GM23338 (cell line): ENCODE results near the gene RPE. TPM values are rescaled to one million over a fixed set of nuclear protein-coding genes. Genes with fewer than 3 reads are reported as not detected.

Experiments used
- ATAC-seq: fragments of 200-7000 bp; cut with Tn5 transposase; 3 replicates; pipeline ENCODE4 v1.9.1; 2020
- DNase-seq: peaks from one replicate; pipeline ENCODE4 v3.0.0-alpha.2; 2015; ENCODE audit warnings: low spot score
- H2AFZ ChIP-seq: fragments of 200-600 bp; sonication (generic); 2 replicates; pipeline ENCODE4 v1.8.0; 2016; ENCODE audit warnings: antibody characterized with exemption, mild to moderate bottlenecking, moderate library complexity
- H3F3A ChIP-seq: fragments of 200-600 bp; sonication (generic); replicated peaks from 2 replicates; pipeline ENCODE4 v1.8.0; 2017; ENCODE audit warnings: antibody characterized with exemption, mixed run types, low read depth
- H3K27ac ChIP-seq: fragments of 200-600 bp; sonication (generic); 2 replicates; pipeline ENCODE4 v1.6.1; 2016; ENCODE audit warnings: low read depth
- H3K27me3 ChIP-seq: fragments of 200-600 bp; sonication (generic); 2 replicates; pipeline ENCODE4 v1.8.0; 2016; ENCODE audit warnings: mild to moderate bottlenecking, mixed run types, moderate library complexity; ENCODE audit not compliant: insufficient read depth
- H3K36me3 ChIP-seq: fragments of 200-600 bp; sonication (generic); 2 replicates; pipeline ENCODE4 v1.8.0; 2016; ENCODE audit warnings: mild to moderate bottlenecking; ENCODE audit not compliant: insufficient read depth
- H3K4me1 ChIP-seq: fragments of 200-600 bp; sonication (generic); 2 replicates; pipeline ENCODE4 v1.8.0; 2016; ENCODE audit warnings: mild to moderate bottlenecking, moderate library complexity; ENCODE audit not compliant: insufficient read depth
- H3K4me2 ChIP-seq: fragments of 200-600 bp; sonication (generic); 2 replicates; pipeline ENCODE4 v1.7.1; 2017; ENCODE audit warnings: mixed run types
- H3K4me3 ChIP-seq: fragments of 200-600 bp; sonication (generic); 2 replicates; pipeline ENCODE4 v1.6.1; 2016; ENCODE audit warnings: mixed run types
- H3K79me2 ChIP-seq: fragments of 200-600 bp; sonication (generic); replicated peaks from 2 replicates; pipeline ENCODE4 v1.8.0; 2017; ENCODE audit warnings: mild to moderate bottlenecking; ENCODE audit not compliant: insufficient read depth
- H3K9me2 ChIP-seq: fragments of 200-600 bp; sonication (generic); 2 replicates; pipeline ENCODE4 v1.8.0; 2017; ENCODE audit not compliant: insufficient read depth
- H4K20me1 ChIP-seq: fragments of 200-600 bp; sonication (generic); replicated peaks from 2 replicates; pipeline ENCODE4 v1.8.0; 2017; ENCODE audit warnings: mild to moderate bottlenecking; ENCODE audit not compliant: insufficient read depth
- H3K27ac Mint-ChIP-seq: 2 replicates; pipeline ENCODE4 v1.8.0; 2020; ENCODE audit warnings: inconsistent platforms, mild to moderate bottlenecking, moderate library complexity, mixed read lengths
- H3K27me3 Mint-ChIP-seq: 3 replicates; pipeline ENCODE4 v1.8.0; 2022; ENCODE audit warnings: low read depth, mild to moderate bottlenecking, moderate library complexity, mixed read lengths, inconsistent platforms; ENCODE audit not compliant: insufficient read depth, poor library complexity
- H3K36me3 Mint-ChIP-seq: 3 replicates; pipeline ENCODE4 v1.8.0; 2021; ENCODE audit warnings: low read depth, mild to moderate bottlenecking, inconsistent platforms, moderate library complexity, mixed read lengths
- H3K4me1 Mint-ChIP-seq: 3 replicates; pipeline ENCODE4 v1.8.0; 2020; ENCODE audit warnings: mild to moderate bottlenecking, inconsistent platforms, mixed read lengths
- H3K4me3 Mint-ChIP-seq: 3 replicates; pipeline ENCODE4 v1.8.0; 2021; ENCODE audit warnings: moderate library complexity, mild to moderate bottlenecking, inconsistent platforms, mixed read lengths
- H3K9me3 Mint-ChIP-seq: 3 replicates; pipeline ENCODE4 v1.8.0; 2020; ENCODE audit warnings: moderate library complexity, mild to moderate bottlenecking, inconsistent platforms, mixed read lengths
- CREB1 ChIP-seq: fragments of 250-450 bp; sonication (Bioruptor Pico); IDR thresholded peaks from 2 replicates; pipeline ENCODE4 v1.5.0; 2020; ENCODE audit warnings: low read depth, mild to moderate bottlenecking, moderate library complexity
- CTCF ChIP-seq, 2 experiments: fragments of 200-600 bp in 1 of 2; sonication (generic) in 1 of 2; conservative IDR thresholded peaks; 2 replicates each; pipeline versions ENCODE4 v1.5.1 to v1.6.1; 2016 to 2017; ENCODE audit warnings: antibody characterized with exemption in 2 of 2, low read depth in 2 of 2, mild to moderate bottlenecking in 2 of 2, moderate library complexity in 1 of 2
- EZH2phosphoT487 ChIP-seq: fragments of 200-600 bp; sonication (generic); IDR thresholded peaks from one replicate; pipeline ENCODE4 v1.8.1; 2018; ENCODE audit warnings: antibody characterized with exemption; ENCODE audit not compliant: unreplicated experiment
- JUNB ChIP-seq: IDR thresholded peaks from one replicate; pipeline ENCODE4 v1.6.1; 2016; ENCODE audit warnings: antibody characterized with exemption; ENCODE audit not compliant: unreplicated experiment
- NANOG ChIP-seq: IDR thresholded peaks from 2 replicates; pipeline ENCODE4 v1.6.1; 2016; ENCODE audit warnings: antibody characterized with exemption, borderline replicate concordance
- REST ChIP-seq: IDR thresholded peaks from one replicate; pipeline ENCODE4 v1.6.1; 2018; ENCODE audit warnings: antibody characterized with exemption; ENCODE audit not compliant: unreplicated experiment
- STAT1 ChIP-seq: IDR thresholded peaks from one replicate; pipeline ENCODE4 v1.6.1; 2016; ENCODE audit warnings: antibody characterized with exemption; ENCODE audit not compliant: unreplicated experiment
- ZNF462 ChIP-seq: fragments of 250-450 bp; sonication (Bioruptor Pico); IDR thresholded peaks from 2 replicates; pipeline ENCODE4 v1.5.0; 2020; ENCODE audit warnings: mild to moderate bottlenecking, moderate library complexity
- polyA plus RNA-seq: library from polyadenylated mRNA; unstranded; fragments of >200 nt; fragmentation: Nextera tagmentation; extraction: Ambion mirVana; gene quantifications from 2 replicates; pipeline ENCODE4 v1.2.1, GENCODE V29; 2016
- total RNA-seq: library from RNA; depleted of rRNA; stranded (reverse); fragments of >200 nt; shearing (Covaris generic); gene quantifications from 2 replicates; pipeline ENCODE4 v1.2.3, GENCODE V29; 2014

RPE gene
- total and polyA plus RNA-seq, 2 experiments from 2014 or later: 43.1 to 79.1 TPM

GRCh38 chr2:210004881-210005280 lies 2.4 kb downstream of the RPE start (continued):
- TF ChIP-seq REST: no peak
- TF ChIP-seq EZH2phosphoT487: no peak
- TF ChIP-seq NANOG: no peak
- TF ChIP-seq CTCF (conservative IDR thresholded peaks at IDR 0.05; ENCODE audit: low read depth in 2 of 2): no peak

GRCh38 chr2:210007895-210008294 lies 5.5 kb downstream of the RPE start:
- H3F3A ChIP-seq: no peaks in the 10 kb centered on the region
- no peak overlapping the region for H3K4me2 ChIP-seq
- 0 out of 2 replicates have a peak, but pooled peaks cover 5% of the 10 kb centered on the region for H3K36me3 ChIP-seq
- H3K27ac ChIP-seq: no peak overlapping the region
- Mint-ChIP-seq H3K27me3 (no peaks in the 10 kb centered on the region), H3K4me3 (no peak overlapping the region), H3K36me3 (peaks cover 42% of the 10 kb centered on the region), H3K27ac (no peak overlapping the region; the same call in 1 of the 2 replicates), H3K4me1 (peaks cover 13% of the 10 kb centered on the region), H3K9me3 (no peaks in the 10 kb centered on the region)
- no peak overlapping the region for H2AFZ ChIP-seq
- H3K79me2 ChIP-seq: peaks cover 100% of the 10 kb centered on the region
- no peaks in the 10 kb centered on the region for H3K27me3 ChIP-seq
- TF ChIP-seq EZH2phosphoT487 (no peak), JUNB (no peak), CREB1 (CRISPR knock-in tag) (no peak), ZNF462 (no peak), STAT1 (no peak)
- no peaks in the 10 kb centered on the region for H3K9me2 ChIP-seq
- ATAC-seq: no peak
- no peak for DNase-seq
- H4K20me1 ChIP-seq: peaks cover 56% of the 10 kb centered on the region
- H3K4me3 ChIP-seq: no peak overlapping the region
- peaks cover 15% of the 10 kb centered on the region for H3K4me1 ChIP-seq
